OCI-LY7 (cell line): ENCODE data around the gene BCAS4. TPM values are rescaled to one million over a fixed set of nuclear protein-coding genes. Genes with fewer than 3 reads are reported as not detected.

Experiments
- BruUV-seq: library from RNA; stranded (reverse); fragments of 400-500 nt; replicated peaks from 2 replicates; lab custom pipeline; 2021; lab: Mats Ljungman, UMichigan
- CTCF ChIA-PET: fragments of 300-600 bp; sonication (Branson Sonifier 250); formaldehyde crosslinking; loops from one replicate; lab custom pipeline; 2022; ENCODE audit warnings: antibody characterized with exemption; ENCODE audit not compliant: unreplicated experiment; lab: Charles Lee
- POLR2A ChIA-PET: fragments of 300-600 bp; sonication (Branson Sonifier 250); formaldehyde crosslinking; loops from one replicate; lab custom pipeline; 2022; ENCODE audit warnings: antibody characterized with exemption; lab: Charles Lee
- DNase-seq: peaks from one replicate; pipeline ENCODE4 v3.0.0-alpha.2; 2015; ENCODE audit warnings: low spot score
- H2AFZ ChIP-seq: fragments of 200-600 bp; sonication (generic), shearing (Covaris generic); 2 replicates; pipeline ENCODE4 v1.6.1; 2014; ENCODE audit warnings: mild to moderate bottlenecking, antibody characterized with exemption, low read length, moderate library complexity
- H3K27ac ChIP-seq: fragments of 200-600 bp; sonication (generic); 2 replicates; pipeline ENCODE4 v1.5.1; 2014; ENCODE audit warnings: mixed run types, low read depth, mild to moderate bottlenecking, moderate library complexity, low read length, inconsistent platforms; ENCODE audit not compliant: poor library complexity, severe bottlenecking
- H3K36me3 ChIP-seq: fragments of 200-600 bp; sonication (generic); 2 replicates; pipeline ENCODE4 v1.6.1; 2014; ENCODE audit warnings: mild to moderate bottlenecking, antibody characterized with exemption, low read length, moderate library complexity, mixed read lengths; ENCODE audit not compliant: insufficient read depth
- H3K4me1 ChIP-seq: fragments of 200-600 bp; sonication (generic); 2 replicates; pipeline ENCODE4 v1.5.1; 2014; ENCODE audit warnings: mild to moderate bottlenecking, low read length; ENCODE audit not compliant: insufficient read depth, poor library complexity, severe bottlenecking
- H3K4me2 ChIP-seq: fragments of 200-600 bp; sonication (generic); 2 replicates; pipeline ENCODE4 v1.6.1; 2014; ENCODE audit warnings: mild to moderate bottlenecking, low read length
- H3K4me3 ChIP-seq: fragments of 200-600 bp; sonication (generic); 2 replicates; pipeline ENCODE4 v1.5.1; 2014; ENCODE audit warnings: mild to moderate bottlenecking, low read depth, low read length; ENCODE audit not compliant: poor library complexity, severe bottlenecking
- H3K79me2 ChIP-seq: fragments of 200-600 bp; sonication (generic); 2 replicates; pipeline ENCODE4 v1.6.1; 2016; ENCODE audit warnings: low read depth, mild to moderate bottlenecking, low read length, moderate library complexity, mixed read lengths; ENCODE audit not compliant: insufficient read depth
- H3K9me2 ChIP-seq: fragments of 200-600 bp; sonication (generic); 2 replicates; pipeline ENCODE4 v1.6.1; 2016; ENCODE audit warnings: mild to moderate bottlenecking, low read length, mixed read lengths; ENCODE audit not compliant: insufficient read depth
- H3K9me3 ChIP-seq: fragments of 200-600 bp; sonication (generic); 2 replicates; pipeline ENCODE4 v1.6.1; 2014; ENCODE audit warnings: mild to moderate bottlenecking, mixed run types, low read length, mixed read lengths
- H4K20me1 ChIP-seq: fragments of 200-600 bp; sonication (generic); 2 replicates; pipeline ENCODE4 v1.6.1; 2014; ENCODE audit warnings: mild to moderate bottlenecking, antibody characterized with exemption, low read length, moderate library complexity, mixed read lengths; ENCODE audit not compliant: insufficient read depth
- EZH2phosphoT487 ChIP-seq: fragments of 200-600 bp; sonication (generic); IDR thresholded peaks from 2 replicates; pipeline ENCODE4 v1.6.1; 2018; ENCODE audit warnings: low read depth, borderline replicate concordance, mild to moderate bottlenecking, mixed run types, antibody characterized with exemption, low read length, moderate library complexity, mixed read lengths
- intact Hi-C: fragments of 100-400 bp; cut with micrococcal nuclease; formaldehyde crosslinking; loops from one replicate; pipeline ENCODE4 v1.10.0; 2022; ENCODE audit not compliant: unreplicated experiment
- total RNA-seq, 2 experiments: library from RNA; depleted of rRNA in 1 of 2; stranded (reverse); fragments of >200 nt in 1 of 2; shearing (Covaris generic) in 1 of 2; gene quantifications; 2 replicates each; pipeline ENCODE4 v1.2.3, GENCODE V29; 2014 to 2022
- TF ChIP-seq, protein P1 (sequence below): fragments of 200-600 bp; sonication (generic); conservative IDR thresholded peaks from 2 replicates; pipeline ENCODE4 v1.5.1; 2014; ENCODE audit warnings: mild to moderate bottlenecking, antibody characterized with exemption, low read length, moderate library complexity, mixed read lengths

BCAS4 gene
- total RNA-seq, 2 experiments from 2014 or later, result 173 to 181 TPM

DNA sequence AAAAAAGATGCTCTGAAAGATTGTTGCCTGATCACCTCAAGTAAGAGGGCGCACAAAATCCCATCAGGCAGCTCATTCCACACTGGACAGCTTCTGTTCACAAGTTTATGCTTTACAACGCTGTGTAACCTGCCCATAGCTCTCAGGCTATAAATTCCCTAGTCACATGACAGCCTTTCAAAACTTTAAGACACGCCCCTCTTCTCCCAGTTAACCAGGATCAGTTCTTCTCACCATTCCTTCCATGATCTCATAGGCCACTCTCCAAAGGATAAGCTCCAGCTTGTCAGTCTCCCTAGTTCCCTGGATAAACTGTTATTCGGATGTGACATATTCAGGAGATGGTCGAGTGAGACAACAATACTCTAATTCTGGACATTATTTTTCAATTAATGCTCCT, 121.4 kb downstream of the BCAS4 start:
- H4K20me1 ChIP-seq, result peaks cover 85% of the 10 kb centered on the region
- no peak overlapping the region for H2AFZ ChIP-seq
- peaks cover 99% of the 10 kb centered on the region for H3K79me2 ChIP-seq
- H3K4me1 ChIP-seq, result peaks cover 86% of the 10 kb centered on the region
- peak overlapping the region; percentile 42 for H3K4me2 ChIP-seq
- no peaks in the 10 kb centered on the region for H3K9me2 ChIP-seq
- no peaks in the 10 kb centered on the region for H3K9me3 ChIP-seq
- no peak overlapping the region for H3K27ac ChIP-seq
- POLR2A ChIA-PET, result interaction anchor here (1.2 kb wide), 2 partner anchors 11 to 121 kb away, joined by 3 read pairs; partner anchors contain the start of gene BCAS4
- no peak for DNase-seq
- intact Hi-C loops, result no loop called here
- CTCF ChIA-PET, result no interaction called here
- TF ChIP-seq EZH2phosphoT487, result no peak
- TF ChIP-seq, protein P1, sequence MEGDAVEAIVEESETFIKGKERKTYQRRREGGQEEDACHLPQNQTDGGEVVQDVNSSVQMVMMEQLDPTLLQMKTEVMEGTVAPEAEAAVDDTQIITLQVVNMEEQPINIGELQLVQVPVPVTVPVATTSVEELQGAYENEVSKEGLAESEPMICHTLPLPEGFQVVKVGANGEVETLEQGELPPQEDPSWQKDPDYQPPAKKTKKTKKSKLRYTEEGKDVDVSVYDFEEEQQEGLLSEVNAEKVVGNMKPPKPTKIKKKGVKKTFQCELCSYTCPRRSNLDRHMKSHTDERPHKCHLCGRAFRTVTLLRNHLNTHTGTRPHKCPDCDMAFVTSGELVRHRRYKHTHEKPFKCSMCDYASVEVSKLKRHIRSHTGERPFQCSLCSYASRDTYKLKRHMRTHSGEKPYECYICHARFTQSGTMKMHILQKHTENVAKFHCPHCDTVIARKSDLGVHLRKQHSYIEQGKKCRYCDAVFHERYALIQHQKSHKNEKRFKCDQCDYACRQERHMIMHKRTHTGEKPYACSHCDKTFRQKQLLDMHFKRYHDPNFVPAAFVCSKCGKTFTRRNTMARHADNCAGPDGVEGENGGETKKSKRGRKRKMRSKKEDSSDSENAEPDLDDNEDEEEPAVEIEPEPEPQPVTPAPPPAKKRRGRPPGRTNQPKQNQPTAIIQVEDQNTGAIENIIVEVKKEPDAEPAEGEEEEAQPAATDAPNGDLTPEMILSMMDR, result no peak
- no TSS peak for BruUV-seq
- peaks cover 95% of the 10 kb centered on the region for H3K36me3 ChIP-seq
- H3K4me3 ChIP-seq, result no peak overlapping the region

DNA sequence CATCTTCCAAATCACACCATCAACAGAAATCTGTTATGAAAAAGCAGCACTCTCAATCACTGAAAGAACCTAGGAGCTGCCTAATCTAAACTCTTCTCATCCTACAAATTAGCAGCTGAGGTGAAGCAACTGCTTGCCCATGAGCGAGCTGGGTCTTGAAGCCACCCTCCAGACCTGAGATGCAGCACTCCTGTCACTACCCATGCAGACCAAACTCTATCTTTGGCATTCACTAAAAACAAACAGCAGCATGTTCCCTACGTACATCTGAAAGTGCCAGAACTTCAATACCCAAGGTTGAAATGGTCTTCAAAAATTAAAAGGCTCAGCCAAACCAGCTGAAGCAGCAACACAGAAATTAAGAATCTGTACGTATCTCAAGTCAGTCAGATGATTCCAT, 122.1 kb downstream of the BCAS4 start:
- peak overlapping the region; percentile 32 for H3K27ac ChIP-seq
- H3K4me1 ChIP-seq, result peaks cover 88% of the 10 kb centered on the region
- no peak overlapping the region for H3K4me3 ChIP-seq
- BruUV-seq, result no TSS peak
- ChIA-PET POLR2A (interaction anchor here (0.5 to 1.2 kb wide), 2 partner anchors 28 to 122 kb away, joined by 3 read pairs; partner anchors contain the start of gene BCAS4), CTCF (no interaction called here)
- peaks cover 99% of the 10 kb centered on the region for H3K79me2 ChIP-seq
- no peaks in the 10 kb centered on the region for H3K9me3 ChIP-seq
- no peak overlapping the region for H2AFZ ChIP-seq
- peak overlapping the region; percentile 42 for H3K4me2 ChIP-seq
- H3K36me3 ChIP-seq, result peaks cover 95% of the 10 kb centered on the region
- H3K9me2 ChIP-seq, result no peaks in the 10 kb centered on the region
- intact Hi-C loops, result no loop called here
- no peak for DNase-seq
- TF ChIP-seq, protein P1, result no peak
- no peak for TF ChIP-seq EZH2phosphoT487
- peaks cover 85% of the 10 kb centered on the region for H4K20me1 ChIP-seq

DNA sequence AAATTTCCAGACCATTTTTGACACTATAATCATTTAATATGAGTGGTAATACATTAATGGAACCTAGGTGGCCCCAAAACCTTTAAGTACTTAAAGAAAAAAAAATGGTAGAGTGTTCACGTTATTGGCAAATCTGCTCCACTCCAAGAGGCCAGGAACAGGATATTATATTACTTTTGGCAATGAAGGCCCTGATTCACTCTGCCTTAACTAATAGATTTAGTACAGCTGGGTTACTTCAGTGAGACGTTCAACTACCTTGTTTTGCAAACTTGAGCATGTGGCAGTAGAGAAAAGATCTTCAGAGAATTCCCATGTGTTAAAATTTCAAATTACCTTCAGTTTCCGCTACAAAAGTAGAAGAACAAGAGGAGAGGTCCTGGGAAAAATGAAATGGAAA, 123.5 kb downstream of the BCAS4 start:
- BruUV-seq, result TSS peak; percentile 2
- CTCF ChIA-PET, result no interaction called here

More for the DNA sequence above, 123.5 kb downstream of the BCAS4 start:
- H3K79me2 ChIP-seq, result peaks cover 99% of the 10 kb centered on the region
- H4K20me1 ChIP-seq, result peaks cover 88% of the 10 kb centered on the region
- H3K4me1 ChIP-seq, result peaks cover 96% of the 10 kb centered on the region
- peak overlapping the region; percentile 42 for H3K4me2 ChIP-seq
- POLR2A ChIA-PET, result no interaction called here
- no peaks in the 10 kb centered on the region for H3K9me2 ChIP-seq
- H3K36me3 ChIP-seq, result peaks cover 96% of the 10 kb centered on the region
- peak overlapping the region; percentile 31 for H3K27ac ChIP-seq
- intact Hi-C loops, result no loop called here
- no peak for DNase-seq
- no peak for TF ChIP-seq EZH2phosphoT487
- TF ChIP-seq, protein P1, result no peak
- H3K9me3 ChIP-seq, result no peaks in the 10 kb centered on the region
- no peak overlapping the region for H2AFZ ChIP-seq
- H3K4me3 ChIP-seq, result peak overlapping the region; percentile 8
